Brain microvascular endothelial cell (primary cell): ENCODE results near the gene KIRREL3.

Source experiments
- DNase-seq: peaks from one replicate; pipeline ENCODE4 v3.0.0-alpha.2; 2020
- H3K27ac ChIP-seq: fragments of 250-450 bp; sonication (Bioruptor Pico); 2 replicates; pipeline ENCODE4 v1.5.1; 2020; ENCODE audit warnings: mild to moderate bottlenecking, moderate library complexity
- H3K27me3 ChIP-seq: fragments of 250-450 bp; sonication (Bioruptor Pico); replicated peaks from 2 replicates; pipeline ENCODE4 v1.5.1; 2020; ENCODE audit warnings: mild to moderate bottlenecking
- H3K36me3 ChIP-seq: fragments of 250-450 bp; sonication (Bioruptor Pico); replicated peaks from 2 replicates; pipeline ENCODE4 v1.5.1; 2020; ENCODE audit warnings: mild to moderate bottlenecking
- H3K4me3 ChIP-seq: 2 replicates; pipeline ENCODE4 v1.5.1; 2011; ENCODE audit warnings: low read depth, mild to moderate bottlenecking, control low read depth, low read length, moderate library complexity
- in situ Hi-C: cut with HindIII; loops from 2 replicates; pipeline ENCODE4 v1.10.0; 2017; ENCODE audit warnings: low sequenced_read_pairs, low pct_ligation_motif_present
- TF ChIP-seq, protein P1 (sequence below): IDR thresholded peaks from 2 replicates; pipeline ENCODE4 v1.5.1; 2011; ENCODE audit warnings: low read depth, mild to moderate bottlenecking, moderate library complexity, low read length, control low read depth, inconsistent platforms; ENCODE audit errors: missing control alignments

KIRREL3 gene

DNA sequence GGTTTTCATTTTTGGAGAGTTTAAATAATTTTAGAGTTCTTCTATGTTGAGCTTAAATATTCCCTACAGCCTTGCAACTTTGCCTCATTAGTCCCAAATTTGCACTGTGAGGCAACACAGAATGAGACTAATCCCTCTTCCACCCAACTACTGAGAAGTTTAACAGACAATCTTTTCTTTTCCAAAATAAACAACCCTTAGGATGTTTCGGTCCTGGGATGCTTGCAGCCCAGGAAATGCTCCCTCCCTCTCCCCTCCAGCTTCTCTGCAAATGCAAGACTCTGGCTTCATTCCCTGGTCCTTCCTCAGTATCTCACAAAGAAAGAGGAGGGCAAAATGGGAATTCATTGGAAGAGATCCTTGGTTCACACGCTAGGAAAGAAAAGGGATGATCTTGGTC lies 422.5 kb downstream of the KIRREL3 start:
- TF ChIP-seq, protein P1, sequence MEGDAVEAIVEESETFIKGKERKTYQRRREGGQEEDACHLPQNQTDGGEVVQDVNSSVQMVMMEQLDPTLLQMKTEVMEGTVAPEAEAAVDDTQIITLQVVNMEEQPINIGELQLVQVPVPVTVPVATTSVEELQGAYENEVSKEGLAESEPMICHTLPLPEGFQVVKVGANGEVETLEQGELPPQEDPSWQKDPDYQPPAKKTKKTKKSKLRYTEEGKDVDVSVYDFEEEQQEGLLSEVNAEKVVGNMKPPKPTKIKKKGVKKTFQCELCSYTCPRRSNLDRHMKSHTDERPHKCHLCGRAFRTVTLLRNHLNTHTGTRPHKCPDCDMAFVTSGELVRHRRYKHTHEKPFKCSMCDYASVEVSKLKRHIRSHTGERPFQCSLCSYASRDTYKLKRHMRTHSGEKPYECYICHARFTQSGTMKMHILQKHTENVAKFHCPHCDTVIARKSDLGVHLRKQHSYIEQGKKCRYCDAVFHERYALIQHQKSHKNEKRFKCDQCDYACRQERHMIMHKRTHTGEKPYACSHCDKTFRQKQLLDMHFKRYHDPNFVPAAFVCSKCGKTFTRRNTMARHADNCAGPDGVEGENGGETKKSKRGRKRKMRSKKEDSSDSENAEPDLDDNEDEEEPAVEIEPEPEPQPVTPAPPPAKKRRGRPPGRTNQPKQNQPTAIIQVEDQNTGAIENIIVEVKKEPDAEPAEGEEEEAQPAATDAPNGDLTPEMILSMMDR, result no peak
- H3K27ac ChIP-seq, result no peak overlapping the region
- in situ Hi-C loops, result no loop called here
- DNase-seq, result no peak
- no peaks in the 10 kb centered on the region for H3K36me3 ChIP-seq
- H3K4me3 ChIP-seq, result no peak overlapping the region
- H3K27me3 ChIP-seq, result peaks cover 2% of the 10 kb centered on the region

DNA sequence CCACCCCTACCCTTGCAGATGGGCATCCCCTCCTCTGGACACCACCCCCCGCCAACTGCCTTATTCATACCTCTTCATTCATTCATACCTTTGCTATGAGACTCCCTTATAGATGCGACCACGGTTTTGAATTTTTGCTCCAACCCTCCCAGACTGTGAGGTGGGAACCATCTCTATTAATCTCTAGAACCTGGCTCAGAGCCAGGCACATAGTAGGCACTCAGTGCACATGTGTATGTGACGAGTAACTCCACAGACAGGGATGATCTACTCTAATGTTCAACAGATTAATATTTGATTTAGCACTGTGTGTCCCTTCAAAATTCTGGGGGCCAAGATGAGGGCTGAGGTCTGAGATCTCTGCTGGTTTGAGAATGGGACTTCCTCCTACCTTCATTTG lies 424.7 kb downstream of the KIRREL3 start:
- Histone ChIP-seq H3K36me3 (no peaks in the 10 kb centered on the region), H3K27me3 (peaks cover 6% of the 10 kb centered on the region), H3K4me3 (no peak overlapping the region), H3K27ac (no peak overlapping the region)
- in situ Hi-C loops, result no loop called here
- TF ChIP-seq, protein P1, result no peak
- DNase-seq, result no peak

DNA sequence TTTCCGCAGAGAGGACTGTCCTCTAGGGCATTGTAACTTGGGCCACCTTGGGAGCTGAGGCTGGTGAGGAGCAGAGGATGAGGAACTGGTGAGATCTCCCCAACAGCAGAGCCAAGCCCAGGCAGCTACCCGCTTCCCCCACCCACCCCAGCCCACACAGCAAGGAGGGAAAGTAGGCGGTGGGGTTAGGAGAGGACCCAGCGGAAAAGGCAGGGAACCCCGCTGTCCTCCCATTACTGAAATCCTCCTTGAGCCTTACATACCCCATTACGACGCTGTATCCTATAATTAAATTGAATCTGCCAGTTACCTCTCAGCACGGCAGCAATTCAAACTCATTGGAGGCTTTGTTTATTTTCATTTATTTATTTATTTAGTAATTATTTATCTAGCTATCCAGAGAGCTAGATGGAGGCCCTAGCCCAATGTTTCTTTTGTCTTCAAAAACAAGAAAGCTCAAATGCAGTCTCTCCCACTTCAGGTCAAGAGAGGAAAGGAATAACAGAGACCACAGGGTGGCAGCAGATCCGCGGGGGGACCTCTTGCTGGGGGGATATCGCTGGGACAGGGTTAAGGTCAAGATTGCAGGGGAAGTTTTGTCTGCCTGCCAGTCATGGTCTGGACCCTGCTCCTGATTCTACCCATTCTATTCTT lies 427.1 kb downstream of the KIRREL3 start:
- DNase-seq, result no peak
- no peak overlapping the region for H3K27ac ChIP-seq
- TF ChIP-seq, protein P1, result peak; percentile 52
- no peak overlapping the region for H3K4me3 ChIP-seq
- in situ Hi-C loops, result no loop called here
- peaks cover 6% of the 10 kb centered on the region for H3K27me3 ChIP-seq
- no peaks in the 10 kb centered on the region for H3K36me3 ChIP-seq

DNA sequence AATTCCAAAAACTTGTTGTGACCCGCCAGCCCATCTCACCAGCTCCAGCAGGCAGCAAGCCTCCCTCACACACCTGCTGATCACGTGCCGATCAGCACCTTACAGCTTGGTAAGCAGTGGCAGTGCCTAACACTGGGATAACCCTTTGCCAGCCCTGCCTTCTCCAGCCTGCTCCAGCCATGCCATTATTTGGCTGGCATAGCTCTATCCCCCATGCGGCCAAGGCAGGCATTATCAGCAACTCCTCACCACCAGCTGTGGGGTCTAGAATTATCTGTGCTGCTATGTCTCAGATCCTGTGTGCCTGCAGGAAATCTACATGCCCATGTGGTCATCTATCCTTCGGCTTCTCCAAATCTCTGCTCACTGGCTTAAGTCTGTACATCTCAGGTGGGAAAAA lies 430.1 kb downstream of the KIRREL3 start:
- Histone ChIP-seq H3K36me3 (no peaks in the 10 kb centered on the region), H3K27ac (no peak overlapping the region), H3K4me3 (no peak overlapping the region), H3K27me3 (peaks cover 4% of the 10 kb centered on the region)
- TF ChIP-seq, protein P1, result no peak
- in situ Hi-C loops, result no loop called here
- DNase-seq, result no peak

DNA sequence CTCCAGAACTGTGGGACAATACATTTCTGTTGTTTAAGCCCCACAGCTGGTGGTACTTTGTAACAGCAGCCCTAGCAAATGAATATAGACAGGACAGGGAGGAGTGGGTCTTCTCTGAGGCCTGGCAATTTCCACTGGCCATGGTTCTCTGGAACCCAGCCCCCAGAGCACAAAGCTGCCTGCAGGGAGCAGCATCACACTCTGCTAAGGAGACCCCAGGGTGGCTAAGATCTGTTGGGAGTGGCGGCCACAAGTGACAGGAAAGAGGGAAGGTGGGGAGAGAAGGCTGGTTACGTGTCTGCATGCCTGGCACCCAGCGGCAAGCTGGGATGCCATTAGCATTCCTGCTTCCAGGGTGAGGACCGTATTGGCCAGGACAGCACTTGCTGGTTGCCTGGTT lies 433.2 kb downstream of the KIRREL3 start:
- no peak overlapping the region for H3K27ac ChIP-seq
- TF ChIP-seq, protein P1, result no peak
- in situ Hi-C loops, result no loop called here
- H3K27me3 ChIP-seq, result peaks cover 4% of the 10 kb centered on the region
- DNase-seq, result no peak
- H3K36me3 ChIP-seq, result no peaks in the 10 kb centered on the region
- no peak overlapping the region for H3K4me3 ChIP-seq

DNA sequence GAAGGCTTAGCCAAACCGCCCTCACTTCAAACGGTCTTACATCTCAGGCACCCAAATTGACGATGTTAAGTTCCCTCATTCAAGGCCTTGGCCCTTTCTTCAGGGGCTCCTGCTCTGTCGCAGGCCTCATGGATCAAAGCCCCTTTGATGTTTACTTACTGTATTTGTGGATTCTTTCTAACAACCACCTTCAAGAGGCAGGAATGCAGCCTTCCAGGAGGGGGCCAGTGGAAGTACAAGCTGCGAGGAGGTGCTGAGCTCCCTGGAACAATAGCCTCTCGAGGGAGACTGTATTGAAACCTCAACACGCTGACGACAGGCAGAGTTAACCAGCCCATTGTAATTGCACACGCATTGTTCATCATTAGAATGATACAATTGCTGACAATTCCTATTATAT lies 436.0 kb downstream of the KIRREL3 start:
- Histone ChIP-seq H3K4me3 (no peak overlapping the region), H3K27ac (no peak overlapping the region), H3K27me3 (no peaks in the 10 kb centered on the region), H3K36me3 (no peaks in the 10 kb centered on the region)
- in situ Hi-C loops, result no loop called here
- TF ChIP-seq, protein P1, result no peak
- no peak for DNase-seq
